ENCODE data around the gene S100A7A. TPM values are rescaled to one million over a fixed set of nuclear protein-coding genes. Genes with fewer than 3 reads are reported as not detected.

Gene S100A7A
- total and polyA plus RNA-seq, 4 donors, result not detected

GRCh38 chr1:153422450-153423068 is 6.2 kb downstream of the S100A7A start:
- Histone ChIP-seq H3K9ac (ENCODE audit: low read depth in 1 of 2, low read length in 2 of 2) (no peak overlapping the region), H3K4me3 (ENCODE audit: low read depth in 1 of 3, low read length in 3 of 3) (no peak overlapping the region), H3K27ac (ENCODE audit: low read depth in 1 of 2, low read length in 2 of 2) (no peak overlapping the region), H3K9me3 (ENCODE audit: control insufficient read depth in 4 of 4, low read length in 3 of 4) (no peaks in the 10 kb centered on the region), H3K27me3 (ENCODE audit: control insufficient read depth in 4 of 4, insufficient read depth in 4 of 4, low read length in 3 of 4) (no peaks in the 10 kb centered on the region), H3K4me1 (ENCODE audit: control insufficient read depth in 4 of 4, insufficient read depth in 4 of 4, low read length in 3 of 4) (no peaks in the 10 kb centered on the region), H3K36me3 (ENCODE audit: control insufficient read depth in 4 of 4, insufficient read depth in 3 of 4, low read depth in 1 of 4, low read length in 3 of 4) (no peaks in the 10 kb centered on the region)
- peak; percentile 78 for DNase-seq (ENCODE audit: low spot score)
- TF ChIP-seq FOXA2 (IDR thresholded peaks at IDR 0.05), result no peak
- TF ChIP-seq NR2F2 (IDR thresholded peaks at IDR 0.05), result no peak
- TF ChIP-seq MAX (IDR thresholded peaks at IDR 0.05), result no peak
- no peak for TF ChIP-seq TAF1 (conservative IDR thresholded peaks at IDR 0.05)
- peak in 1 of 2 donors; percentile 20 for TF ChIP-seq JUND (IDR thresholded peaks at IDR 0.05)
- TF ChIP-seq HNF4G (IDR thresholded peaks at IDR 0.05), result no peak
- TF ChIP-seq YY1 (IDR thresholded peaks at IDR 0.05), result no peak
- TF ChIP-seq RXRA (IDR thresholded peaks at IDR 0.05), result no peak
- peak; percentile 100 for TF ChIP-seq REST (IDR thresholded peaks at IDR 0.05)
- TF ChIP-seq GABPA (IDR thresholded peaks at IDR 0.05 in 1 of 2, conservative IDR thresholded peaks at IDR 0.05 in 1 of 2), result no peak
- TF ChIP-seq FOXA1 (IDR thresholded peaks at IDR 0.05), result no peak
- no peak for TF ChIP-seq CTCF (IDR thresholded peaks at IDR 0.05; ENCODE audit: low read depth, low read length, missing input control)
- TF ChIP-seq HNF4A (conservative IDR thresholded peaks at IDR 0.05), result no peak
- 5% methylated on average over 6 of the region's 6 CpGs for WGBS

GRCh38 chr1:153426809-153427208 is 10.5 kb downstream of the S100A7A start:
- no peak for TF ChIP-seq TAF1 (conservative IDR thresholded peaks at IDR 0.05)
- no peak for TF ChIP-seq HNF4A (conservative IDR thresholded peaks at IDR 0.05)
- no peak for TF ChIP-seq FOXA1 (IDR thresholded peaks at IDR 0.05)
- no peak for TF ChIP-seq RXRA (IDR thresholded peaks at IDR 0.05)
- no peak for TF ChIP-seq YY1 (IDR thresholded peaks at IDR 0.05)
- no peak for TF ChIP-seq ATF3 (IDR thresholded peaks at IDR 0.05)
- TF ChIP-seq JUND (IDR thresholded peaks at IDR 0.05), result no peak
- TF ChIP-seq CTCF (IDR thresholded peaks at IDR 0.05; ENCODE audit: low read depth, low read length, missing input control), result no peak
- TF ChIP-seq MAX (IDR thresholded peaks at IDR 0.05), result no peak
- no peak for TF ChIP-seq REST (IDR thresholded peaks at IDR 0.05)
- no peak for TF ChIP-seq EGR1 (IDR thresholded peaks at IDR 0.05; ENCODE audit: low read depth in 2 of 2)
- H3K36me3 ChIP-seq (ENCODE audit: control insufficient read depth in 4 of 4, insufficient read depth in 3 of 4, low read depth in 1 of 4, low read length in 3 of 4), result no peaks in the 10 kb centered on the region
- peaks cover 0 to 6% (median 0%) of the 10 kb centered on the region in 4 donors for H3K27me3 ChIP-seq (ENCODE audit: control insufficient read depth in 4 of 4, insufficient read depth in 4 of 4, low read length in 3 of 4)
- no peak for DNase-seq (ENCODE audit: low spot score)
- 40% methylated on average over 1 of the region's 1 CpG for WGBS
- no peak overlapping the region for H3K27ac ChIP-seq (ENCODE audit: low read depth in 1 of 2, low read length in 2 of 2)
- H3K9me3 ChIP-seq (ENCODE audit: control insufficient read depth in 4 of 4, low read length in 3 of 4), result no peaks in the 10 kb centered on the region
- no peaks in the 10 kb centered on the region for H3K4me1 ChIP-seq (ENCODE audit: control insufficient read depth in 4 of 4, insufficient read depth in 4 of 4, low read length in 3 of 4)
- no peak overlapping the region for H3K4me3 ChIP-seq (ENCODE audit: low read depth in 1 of 3, low read length in 3 of 3)
- H3K9ac ChIP-seq (ENCODE audit: low read depth in 1 of 2, low read length in 2 of 2), result no peak overlapping the region
